GM12878 (cell line): ENCODE measurements around the gene GFOD2. TPM values are rescaled to one million over a fixed set of nuclear protein-coding genes. Genes with fewer than 3 reads are reported as not detected.

Experiments used
- ATAC-seq: fragments of 200-7000 bp; cut with Tn5 transposase; 3 replicates; pipeline ENCODE4 v1.9.1; 2020; ENCODE audit warnings: mild to moderate bottlenecking, moderate library complexity
- BruUV-seq: library from RNA; stranded (reverse); fragments of 400-500 nt; replicated peaks from 2 replicates; lab custom pipeline; 2021; lab: Mats Ljungman, UMichigan
- CTCF ChIA-PET: fragments of 300-600 bp; sonication (Branson Sonifier 250); formaldehyde crosslinking; extraction: SDS; loops from one replicate; lab custom pipeline; 2021; ENCODE audit warnings: inconsistent platforms; lab: Yijun Ruan, JAX
- POLR2A ChIA-PET: fragments of 350-600 bp; formaldehyde crosslinking; extraction: SDS; loops from one replicate; lab custom pipeline; 2021; ENCODE audit warnings: inconsistent platforms; lab: Charles Lee
- RAD21 ChIA-PET: fragments of 300-600 bp; sonication (Branson Sonifier 250); formaldehyde crosslinking; loops from one replicate; lab custom pipeline; 2023; ENCODE audit warnings: antibody characterized with exemption; ENCODE audit not compliant: unreplicated experiment; lab: Charles Lee
- SMC1A ChIA-PET: fragments of 300-600 bp; sonication (Branson Sonifier 250); formaldehyde crosslinking; loops from one replicate; lab custom pipeline; 2023; ENCODE audit not compliant: unreplicated experiment, uncharacterized antibody; lab: Charles Lee
- DNase-seq: peaks from one replicate; pipeline ENCODE4 v3.0.0-alpha.2; 2011; ENCODE audit warnings: low read depth, low spot score
- FAIRE-seq: peaks from 3 replicates; lab custom pipeline; 2011; peaks lifted over from hg19 to GRCh38; lab: Jason Lieb, UNC
- H2AFZ ChIP-seq: 2 replicates; pipeline ENCODE4 v1.6.0; 2011; ENCODE audit warnings: low read depth, low read length, control low read depth; ENCODE audit not compliant: control insufficient read depth
- H3K27ac ChIP-seq: 2 replicates; pipeline ENCODE4 v1.5.1; 2011; ENCODE audit warnings: control low read depth; ENCODE audit not compliant: control insufficient read depth, insufficient read depth
- H3K27me3 ChIP-seq, 2 experiments: replicated peaks in 1 of 2; 2 replicates each; pipeline versions ENCODE4 v1.6.0 to v1.6.1; 2011; ENCODE audit warnings: low read length in 1 of 2; ENCODE audit not compliant: control insufficient read depth in 2 of 2, insufficient read depth in 2 of 2
- H3K36me3 ChIP-seq, 2 experiments: 2 replicates each; pipeline ENCODE4 v1.5.1; 2011; ENCODE audit warnings: low read length in 1 of 2; ENCODE audit not compliant: control insufficient read depth in 2 of 2, insufficient read depth in 2 of 2
- H3K4me1 ChIP-seq: 2 replicates; pipeline ENCODE4 v1.6.1; 2011; ENCODE audit warnings: mild to moderate bottlenecking, low read length, moderate library complexity, mixed read lengths; ENCODE audit not compliant: control insufficient read depth, insufficient read depth
- H3K4me2 ChIP-seq: 2 replicates; pipeline ENCODE4 v1.6.0; 2011; ENCODE audit warnings: control low read depth; ENCODE audit not compliant: control insufficient read depth, insufficient read depth
- H3K4me3 ChIP-seq: fragments of 200-600 bp; sonication (generic); 2 replicates; pipeline ENCODE4 v1.5.1; 2016
- H3K79me2 ChIP-seq: 2 replicates; pipeline ENCODE4 v1.6.0; 2011; ENCODE audit warnings: low read length; ENCODE audit not compliant: control insufficient read depth, insufficient read depth
- H3K9ac ChIP-seq: 2 replicates; pipeline ENCODE4 v1.8.0; 2011; ENCODE audit warnings: low read length, control low read depth, mixed read lengths; ENCODE audit not compliant: control insufficient read depth, insufficient read depth
- H3K9me3 ChIP-seq: replicated peaks from 3 replicates; pipeline ENCODE4 v1.5.1; 2011; ENCODE audit warnings: mild to moderate bottlenecking, low read length; ENCODE audit not compliant: control insufficient read depth, insufficient read depth
- H4K20me1 ChIP-seq: 2 replicates; pipeline ENCODE4 v1.6.0; 2011; ENCODE audit not compliant: control insufficient read depth, insufficient read depth
- BCL11A ChIP-seq: IDR thresholded peaks from 2 replicates; pipeline ENCODE4 v1.6.1; 2011; ENCODE audit warnings: low read depth, low read length
- BMI1 ChIP-seq: fragments of 450-650 bp; IDR thresholded peaks from 2 replicates; pipeline ENCODE4 v1.6.1; 2016; ENCODE audit warnings: mild to moderate bottlenecking, moderate library complexity, borderline replicate concordance
- CEBPB ChIP-seq, 2 experiments: fragments of 150-350 bp in 1 of 2; IDR thresholded peaks; 2 replicates each; pipeline ENCODE4 v1.6.1; 2012 to 2014; ENCODE audit warnings: low read depth in 2 of 2, low read length in 2 of 2, borderline replicate concordance in 1 of 2, inconsistent platforms in 1 of 2
- CREB1 ChIP-seq: IDR thresholded peaks from 2 replicates; pipeline ENCODE4 v1.6.1; 2012; ENCODE audit warnings: low read depth, mild to moderate bottlenecking, inconsistent platforms
- CREM ChIP-seq: IDR thresholded peaks from 2 replicates; pipeline ENCODE4 v1.6.1; 2014; ENCODE audit warnings: antibody characterized with exemption, low read depth
- RELA ChIP-seq: fragments of 450-650 bp; IDR thresholded peaks from 2 replicates; pipeline ENCODE4 v1.8.0; 2014; ENCODE audit warnings: borderline replicate concordance; ENCODE audit not compliant: partially characterized antibody
- SIX5 ChIP-seq: IDR thresholded peaks from 2 replicates; pipeline ENCODE4 v1.6.1; 2011; ENCODE audit warnings: mild to moderate bottlenecking, low read depth, low read length, moderate library complexity; ENCODE audit not compliant: severe bottlenecking
- WGBS: methylation state at CpG from one replicate; pipeline ENCODE4 v1.1.6; 2016; ENCODE audit warnings: low lambda C conversion rate; ENCODE audit not compliant: insufficient replicate concordance, insufficient coverage; ENCODE audit errors: missing lambda C conversion rate; 5-methylcytosine and 5-hydroxymethylcytosine counted together
- in situ Hi-C: fragments of 300-500 bp; cut with MboI; formaldehyde crosslinking; loops from 9 replicates; pipeline ENCODE4 v1.14.3; 2018; ENCODE audit warnings: mixed read lengths
- intact Hi-C: fragments of 100-400 bp; cut with micrococcal nuclease; formaldehyde crosslinking; loops from one replicate; pipeline ENCODE4 v1.14.2; 2022; ENCODE audit not compliant: unreplicated experiment
- polyA plus RNA-seq, 11 experiments: library from polyadenylated mRNA; depleted of rRNA in 4 of 11; unstranded in 6 of 11; stranded (reverse) in 5 of 11; fragments of >200 nt; fragmentation: Nextera tagmentation in 4 of 11; fragmentation: Illumina TruSeq in 1 of 11; extraction: Ambion mirVana in 4 of 11; extraction: Trizol in 1 of 11; gene quantifications; 1 replicate in 1 of 11; 2 replicates in 10 of 11; pipeline versions ENCODE4 v1.2.1 to v1.2.3, GENCODE V29; 2011 to 2016; ENCODE audit warnings: inconsistent platforms in 2 of 11, missing spikeins in 2 of 11, low read depth in 1 of 11
- total RNA-seq, 4 experiments: library from RNA; depleted of rRNA in 3 of 4; stranded (reverse); fragments of >200 nt in 3 of 4; fragmentation: Illumina TruSeq in 1 of 4; extraction: Trizol in 1 of 4; gene quantifications; 2 replicates each; pipeline versions ENCODE4 v1.2.1 to v1.2.3, GENCODE V29; 2013 to 2021
- TF ChIP-seq, protein P1 (sequence below): fragments of 450-650 bp; formaldehyde crosslinking; IDR thresholded peaks from 2 replicates; pipeline ENCODE4 v1.4.0; 2022; ENCODE audit warnings: mild to moderate bottlenecking, moderate library complexity
- TF ChIP-seq, protein P2 (sequence below), 3 experiments: IDR thresholded peaks in 2 of 3; conservative IDR thresholded peaks in 1 of 3; 2 replicates each; pipeline ENCODE4 v1.5.1; 2011; ENCODE audit warnings: low read depth in 3 of 3, low read length in 3 of 3, mild to moderate bottlenecking in 3 of 3, control low read depth in 2 of 3, moderate library complexity in 2 of 3, inconsistent platforms in 1 of 3, mixed read lengths in 1 of 3; ENCODE audit not compliant: control insufficient read depth in 2 of 3, insufficient read depth in 1 of 3; ENCODE audit errors: extremely low read depth in 1 of 3
- TF ChIP-seq, protein P3 (sequence below): IDR thresholded peaks from 2 replicates; pipeline ENCODE4 v1.6.1; 2012; ENCODE audit warnings: low read depth, low read length, improper control_type of control experiment

GFOD2 gene
- total and polyA plus RNA-seq, 10 of the 15 experiments (the other 5 are each of a cell fraction or from before 2014, with no cell fraction given), result 2.0 to 15.9 (median 12.0) TPM

DNA sequence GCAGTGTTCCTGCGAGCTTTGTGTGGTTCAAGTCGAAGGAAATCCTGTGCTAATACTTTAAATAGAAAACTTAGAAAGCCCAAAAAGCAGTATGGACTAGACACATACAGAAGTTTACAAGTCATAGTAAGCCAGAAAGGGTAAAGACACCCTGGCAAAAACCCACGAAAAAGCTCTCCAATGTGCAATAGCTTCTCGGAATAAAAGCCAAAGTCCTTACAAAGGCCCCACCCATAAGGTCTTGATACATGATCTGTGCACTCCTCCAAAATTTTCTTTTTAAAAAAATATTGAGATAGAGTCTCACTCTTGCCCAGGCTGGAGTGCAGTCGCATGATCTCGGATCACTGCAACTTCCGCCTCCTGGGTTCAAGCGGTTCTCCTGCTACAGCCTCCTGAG is 42.2 kb downstream of the GFOD2 start:
- Histone ChIP-seq H3K4me1 (peaks cover 5% of the 10 kb centered on the region), H3K9me3 (no peaks in the 10 kb centered on the region), H4K20me1 (no peaks in the 10 kb centered on the region), H3K27me3 (no peaks in the 10 kb centered on the region), H3K4me2 (no peak overlapping the region), H3K79me2 (no peaks in the 10 kb centered on the region), H2AFZ (no peak overlapping the region), H3K4me3 (no peak overlapping the region), H3K36me3 (0 out of 4 replicates have a peak, but pooled peaks cover 0 to 1% of the 10 kb centered on the region in 2 experiments), H3K9ac (no peak overlapping the region), H3K27ac (no peak overlapping the region)
- TF ChIP-seq RELA (no peak), CEBPB (IDR thresholded peaks at IDR 0.05; ENCODE audit: borderline replicate concordance in 1 of 2, low read depth in 2 of 2, low read length in 2 of 2) (no peak), BCL11A (no peak), CREB1 (no peak), BMI1 (no peak), SIX5 (no peak), CREM (no peak)
- TF ChIP-seq, protein P1, sequence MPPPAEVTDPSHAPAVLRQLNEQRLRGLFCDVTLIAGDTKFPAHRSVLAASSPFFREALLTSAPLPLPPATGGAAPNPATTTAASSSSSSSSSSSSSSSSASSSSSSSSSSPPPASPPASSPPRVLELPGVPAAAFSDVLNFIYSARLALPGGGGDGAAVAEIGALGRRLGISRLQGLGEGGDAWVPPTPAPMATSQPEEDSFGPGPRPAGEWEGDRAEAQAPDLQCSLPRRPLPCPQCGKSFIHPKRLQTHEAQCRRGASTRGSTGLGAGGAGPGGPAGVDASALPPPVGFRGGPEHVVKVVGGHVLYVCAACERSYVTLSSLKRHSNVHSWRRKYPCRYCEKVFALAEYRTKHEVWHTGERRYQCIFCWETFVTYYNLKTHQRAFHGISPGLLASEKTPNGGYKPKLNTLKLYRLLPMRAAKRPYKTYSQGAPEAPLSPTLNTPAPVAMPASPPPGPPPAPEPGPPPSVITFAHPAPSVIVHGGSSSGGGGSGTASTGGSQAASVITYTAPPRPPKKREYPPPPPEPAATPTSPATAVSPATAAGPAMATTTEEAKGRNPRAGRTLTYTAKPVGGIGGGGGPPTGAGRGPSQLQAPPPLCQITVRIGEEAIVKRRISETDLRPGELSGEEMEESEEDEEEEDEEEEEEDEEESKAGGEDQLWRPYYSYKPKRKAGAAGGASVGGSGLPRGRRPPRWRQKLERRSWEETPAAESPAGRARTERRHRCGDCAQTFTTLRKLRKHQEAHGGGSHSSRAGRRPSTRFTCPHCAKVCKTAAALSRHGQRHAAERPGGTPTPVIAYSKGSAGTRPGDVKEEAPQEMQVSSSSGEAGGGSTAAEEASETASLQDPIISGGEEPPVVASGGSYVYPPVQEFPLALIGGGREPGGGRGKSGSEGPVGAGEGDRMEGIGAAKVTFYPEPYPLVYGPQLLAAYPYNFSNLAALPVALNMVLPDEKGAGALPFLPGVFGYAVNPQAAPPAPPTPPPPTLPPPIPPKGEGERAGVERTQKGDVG, result no peak
- TF ChIP-seq, protein P2, sequence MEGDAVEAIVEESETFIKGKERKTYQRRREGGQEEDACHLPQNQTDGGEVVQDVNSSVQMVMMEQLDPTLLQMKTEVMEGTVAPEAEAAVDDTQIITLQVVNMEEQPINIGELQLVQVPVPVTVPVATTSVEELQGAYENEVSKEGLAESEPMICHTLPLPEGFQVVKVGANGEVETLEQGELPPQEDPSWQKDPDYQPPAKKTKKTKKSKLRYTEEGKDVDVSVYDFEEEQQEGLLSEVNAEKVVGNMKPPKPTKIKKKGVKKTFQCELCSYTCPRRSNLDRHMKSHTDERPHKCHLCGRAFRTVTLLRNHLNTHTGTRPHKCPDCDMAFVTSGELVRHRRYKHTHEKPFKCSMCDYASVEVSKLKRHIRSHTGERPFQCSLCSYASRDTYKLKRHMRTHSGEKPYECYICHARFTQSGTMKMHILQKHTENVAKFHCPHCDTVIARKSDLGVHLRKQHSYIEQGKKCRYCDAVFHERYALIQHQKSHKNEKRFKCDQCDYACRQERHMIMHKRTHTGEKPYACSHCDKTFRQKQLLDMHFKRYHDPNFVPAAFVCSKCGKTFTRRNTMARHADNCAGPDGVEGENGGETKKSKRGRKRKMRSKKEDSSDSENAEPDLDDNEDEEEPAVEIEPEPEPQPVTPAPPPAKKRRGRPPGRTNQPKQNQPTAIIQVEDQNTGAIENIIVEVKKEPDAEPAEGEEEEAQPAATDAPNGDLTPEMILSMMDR (IDR thresholded peaks at IDR 0.05 in 2 of 3, conservative IDR thresholded peaks at IDR 0.05 in 1 of 3; ENCODE audit: control insufficient read depth in 2 of 3, extremely low read depth in 1 of 3, insufficient read depth in 1 of 3, low read depth in 3 of 3, low read length in 3 of 3), result no peak
- TF ChIP-seq, protein P3, sequence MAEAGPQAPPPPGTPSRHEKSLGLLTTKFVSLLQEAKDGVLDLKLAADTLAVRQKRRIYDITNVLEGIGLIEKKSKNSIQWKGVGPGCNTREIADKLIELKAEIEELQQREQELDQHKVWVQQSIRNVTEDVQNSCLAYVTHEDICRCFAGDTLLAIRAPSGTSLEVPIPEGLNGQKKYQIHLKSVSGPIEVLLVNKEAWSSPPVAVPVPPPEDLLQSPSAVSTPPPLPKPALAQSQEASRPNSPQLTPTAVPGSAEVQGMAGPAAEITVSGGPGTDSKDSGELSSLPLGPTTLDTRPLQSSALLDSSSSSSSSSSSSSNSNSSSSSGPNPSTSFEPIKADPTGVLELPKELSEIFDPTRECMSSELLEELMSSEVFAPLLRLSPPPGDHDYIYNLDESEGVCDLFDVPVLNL, result no peak
- in situ Hi-C loops, result loop anchor here (5.0 kb wide), 1 partner anchor 250 kb away; no protein-coding TSS in a partner anchor
- FAIRE-seq (no peak), DNase-seq (no peak), ATAC-seq (no peak)
- intact Hi-C loops, result no loop called here
- ChIA-PET SMC1A (interaction anchor here (0.9 kb wide), 1 partner anchor 10 kb away, joined by 4 read pairs; no protein-coding TSS in a partner anchor), RAD21 (no interaction called here), CTCF (interaction anchor here (0.9 to 1.1 kb wide), 3 partner anchors 9 to 139 kb away, joined by 3 to 6 read pairs (median 5); partner anchors contain the start of gene GFOD2), POLR2A (interaction anchor here (0.6 kb wide), 1 partner anchor 182 kb away, joined by 4 read pairs; no protein-coding TSS in a partner anchor)
- no TSS peak for BruUV-seq
- WGBS, result 78% methylated on average over 8 of the region's 8 CpGs
